Epithelial cell of esophagus (primary cell): Measurements from ENCODE around the gene MICA.

Experiments used
- DNase-seq: peaks from one replicate; pipeline ENCODE4 v3.0.0; 2010; ENCODE audit warnings: low read depth
- H3K4me3 ChIP-seq: 2 replicates; pipeline ENCODE4 v1.5.1; 2011; ENCODE audit warnings: mild to moderate bottlenecking, low read length, control low read depth
- TF ChIP-seq, protein P1 (sequence below): IDR thresholded peaks from 2 replicates; pipeline ENCODE4 v1.5.1; 2011; ENCODE audit warnings: low read depth, mild to moderate bottlenecking, low read length, control low read depth, inconsistent platforms; ENCODE audit not compliant: insufficient read depth; ENCODE audit errors: missing control alignments

MICA gene

DNA sequence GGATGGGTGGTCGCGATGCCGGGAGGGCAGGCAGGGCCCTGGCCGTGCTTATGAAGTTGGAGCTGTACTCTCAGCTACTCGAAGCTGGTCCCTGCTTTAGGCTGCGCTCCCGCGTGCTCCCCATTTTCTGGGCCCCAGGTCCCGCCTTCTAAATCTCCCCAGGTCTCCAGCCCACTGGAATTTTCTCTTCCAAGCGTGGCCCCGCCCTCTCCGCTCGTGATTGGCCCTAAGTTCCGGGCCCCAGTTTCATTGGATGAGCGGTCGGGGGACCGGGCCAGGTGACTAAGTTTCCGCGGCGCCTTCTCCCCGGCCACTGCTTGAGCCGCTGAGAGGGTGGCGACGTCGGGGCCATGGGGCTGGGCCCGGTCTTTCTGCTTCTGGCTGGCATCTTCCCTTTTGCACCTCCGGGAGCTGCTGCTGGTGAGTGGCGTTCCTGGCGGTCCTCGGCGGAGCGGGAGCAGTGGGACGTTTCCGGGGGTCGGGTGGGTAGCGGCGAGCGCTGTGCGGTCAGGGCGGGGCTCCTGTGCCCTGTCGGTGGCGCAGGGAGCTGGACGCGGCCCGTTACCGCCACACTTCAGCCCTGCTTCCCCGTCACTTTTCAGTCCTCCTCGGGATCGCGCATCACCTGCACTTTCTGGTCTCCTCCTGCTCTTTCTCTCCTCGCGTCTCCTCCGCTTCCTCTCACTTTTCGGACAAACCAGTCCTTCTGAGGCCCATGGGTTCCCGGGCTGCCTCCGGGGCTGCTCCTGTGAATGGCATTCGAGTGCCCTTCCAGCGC, at the start of gene MICA:
TSS of gene MICA (plus strand) at position 313 of the 778 bp plus-strand sequence. CDS start at position 351, 38 bp downstream.
- H3K4me3 ChIP-seq: peak within 1 kb of the TSS; percentile 76
- DNase-seq: peak; percentile 96
- TF ChIP-seq, protein P1, sequence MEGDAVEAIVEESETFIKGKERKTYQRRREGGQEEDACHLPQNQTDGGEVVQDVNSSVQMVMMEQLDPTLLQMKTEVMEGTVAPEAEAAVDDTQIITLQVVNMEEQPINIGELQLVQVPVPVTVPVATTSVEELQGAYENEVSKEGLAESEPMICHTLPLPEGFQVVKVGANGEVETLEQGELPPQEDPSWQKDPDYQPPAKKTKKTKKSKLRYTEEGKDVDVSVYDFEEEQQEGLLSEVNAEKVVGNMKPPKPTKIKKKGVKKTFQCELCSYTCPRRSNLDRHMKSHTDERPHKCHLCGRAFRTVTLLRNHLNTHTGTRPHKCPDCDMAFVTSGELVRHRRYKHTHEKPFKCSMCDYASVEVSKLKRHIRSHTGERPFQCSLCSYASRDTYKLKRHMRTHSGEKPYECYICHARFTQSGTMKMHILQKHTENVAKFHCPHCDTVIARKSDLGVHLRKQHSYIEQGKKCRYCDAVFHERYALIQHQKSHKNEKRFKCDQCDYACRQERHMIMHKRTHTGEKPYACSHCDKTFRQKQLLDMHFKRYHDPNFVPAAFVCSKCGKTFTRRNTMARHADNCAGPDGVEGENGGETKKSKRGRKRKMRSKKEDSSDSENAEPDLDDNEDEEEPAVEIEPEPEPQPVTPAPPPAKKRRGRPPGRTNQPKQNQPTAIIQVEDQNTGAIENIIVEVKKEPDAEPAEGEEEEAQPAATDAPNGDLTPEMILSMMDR: no peak

DNA sequence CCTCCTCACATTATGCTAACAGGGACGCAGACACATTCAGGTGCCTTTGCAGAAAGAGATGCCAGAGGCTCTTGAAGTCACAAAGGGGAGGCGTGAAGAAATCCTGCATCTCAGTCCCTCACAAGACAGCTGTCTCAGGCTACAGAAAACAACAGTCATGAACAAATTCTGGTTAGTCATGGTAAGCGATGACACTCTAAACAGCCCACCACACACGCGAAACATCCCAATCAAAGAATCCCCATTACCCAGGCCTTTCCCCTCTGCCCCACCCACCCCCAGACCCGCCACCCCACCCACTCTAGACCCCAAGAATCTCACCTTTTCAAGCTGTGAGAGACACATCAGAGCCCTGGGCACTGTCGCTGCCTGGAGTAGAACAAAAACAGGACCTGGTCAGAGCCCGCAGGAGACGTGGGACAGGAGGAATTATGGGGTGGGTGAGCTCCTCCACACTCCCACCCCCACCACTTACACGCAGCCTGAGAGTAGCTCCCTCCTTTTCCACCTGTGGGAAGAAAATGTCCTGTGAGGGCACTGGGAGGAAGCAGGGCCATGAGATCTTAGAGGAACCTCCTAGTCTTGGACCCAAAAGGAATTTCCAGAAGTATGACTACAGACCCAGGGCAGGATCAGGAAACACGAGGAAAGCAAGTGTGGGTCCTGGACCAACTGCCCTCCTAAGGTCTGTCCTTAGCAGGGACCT, 49.1 kb upstream of the MICA start:
- DNase-seq: no peak
- TF ChIP-seq, protein P1: no peak

DNA sequence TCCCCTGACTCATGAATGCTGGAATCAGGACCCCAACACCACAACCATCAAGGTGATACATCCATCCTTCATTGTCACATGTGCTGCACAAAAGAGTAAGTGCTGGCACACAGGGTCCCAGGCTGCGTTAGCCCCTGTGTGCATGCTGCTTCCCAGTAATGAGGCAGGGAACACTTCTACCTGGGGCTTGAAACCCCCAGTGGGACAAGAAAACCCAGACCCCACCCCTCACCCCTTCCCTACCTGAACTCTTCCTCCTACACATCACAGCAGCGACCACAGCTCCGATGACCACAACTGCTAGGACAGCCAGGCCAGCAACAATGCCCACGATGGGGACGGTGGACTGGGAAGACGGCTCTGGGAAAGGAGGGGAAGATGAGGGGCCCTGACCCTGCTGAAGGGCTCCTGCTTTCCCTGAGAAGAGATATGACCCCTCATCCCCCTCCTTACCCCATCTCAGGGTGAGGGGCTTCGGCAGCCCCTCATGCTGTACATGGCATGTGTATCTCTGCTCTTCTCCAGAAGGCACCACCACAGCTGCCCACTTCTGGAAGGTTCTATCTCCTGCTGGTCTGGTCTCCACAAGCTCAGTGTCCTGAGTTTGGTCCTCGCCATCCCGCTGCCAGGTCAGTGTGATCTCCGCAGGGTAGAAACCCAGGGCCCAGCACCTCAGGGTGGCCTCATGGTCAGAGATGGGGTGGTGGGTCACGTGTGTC, 48.4 kb upstream of the MICA start:
- no peak for DNase-seq
- H3K4me3 ChIP-seq: no peak overlapping the region

More for the DNA sequence above, 49.1 kb upstream of the MICA start:
- no peak overlapping the region for H3K4me3 ChIP-seq

DNA sequence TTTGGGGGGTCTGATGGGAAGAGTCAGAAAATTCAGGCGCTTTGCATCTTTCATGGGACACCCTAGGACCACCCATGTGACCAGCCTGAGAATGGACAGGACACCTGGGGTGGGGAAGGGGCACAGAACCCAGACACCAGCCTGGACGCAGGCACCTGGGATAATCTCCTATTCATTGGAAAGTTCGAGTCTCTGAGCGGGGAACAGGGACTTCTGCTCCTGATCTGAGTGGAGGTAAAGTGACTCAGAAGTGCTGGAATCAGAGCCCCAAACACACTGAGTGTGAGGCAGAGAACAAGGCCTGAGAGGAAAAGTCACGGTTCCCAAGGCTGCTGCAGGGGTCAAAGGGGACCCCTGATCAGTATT, 47.8 kb upstream of the MICA start:
- TF ChIP-seq, protein P1: no peak
- H3K4me3 ChIP-seq: no peak overlapping the region
- DNase-seq: no peak

More for the DNA sequence above, 48.4 kb upstream of the MICA start:
- TF ChIP-seq, protein P1: no peak

DNA sequence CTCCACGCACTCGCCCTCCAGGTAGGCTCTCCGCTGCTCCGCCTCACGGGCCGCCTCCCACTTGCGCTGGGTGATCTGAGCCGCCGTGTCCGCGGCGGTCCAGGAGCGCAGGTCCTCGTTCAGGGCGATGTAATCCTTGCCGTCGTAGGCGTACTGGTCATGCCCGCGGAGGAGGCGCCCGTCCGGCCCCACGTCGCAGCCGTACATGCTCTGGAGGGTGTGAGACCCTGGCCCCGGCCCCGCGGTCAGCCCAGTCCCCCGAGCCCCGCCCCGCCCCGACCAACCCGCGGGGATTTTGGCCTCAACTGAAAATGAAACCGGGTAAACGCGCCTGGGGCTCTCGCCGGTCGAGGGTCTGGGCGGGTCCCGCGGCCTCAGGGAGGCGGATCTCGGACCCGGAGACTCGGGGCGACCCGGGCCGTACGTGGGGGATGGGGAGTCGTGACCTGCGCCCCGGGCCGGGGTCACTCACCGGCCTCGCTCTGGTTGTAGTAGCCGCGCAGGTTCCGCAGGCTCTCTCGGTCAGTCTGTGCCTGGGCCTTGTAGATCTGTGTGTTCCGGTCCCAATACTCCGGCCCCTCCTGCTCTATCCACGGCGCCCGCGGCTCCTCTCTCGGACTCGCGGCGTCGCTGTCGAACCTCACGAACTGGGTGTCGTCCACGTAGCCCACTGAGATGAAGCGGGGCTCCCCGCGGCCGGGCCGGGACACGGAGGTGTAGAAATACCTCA, 47.0 kb upstream of the MICA start:
- TF ChIP-seq, protein P1: no peak
- peak overlapping the region; percentile 54 for H3K4me3 ChIP-seq
- no peak for DNase-seq

DNA sequence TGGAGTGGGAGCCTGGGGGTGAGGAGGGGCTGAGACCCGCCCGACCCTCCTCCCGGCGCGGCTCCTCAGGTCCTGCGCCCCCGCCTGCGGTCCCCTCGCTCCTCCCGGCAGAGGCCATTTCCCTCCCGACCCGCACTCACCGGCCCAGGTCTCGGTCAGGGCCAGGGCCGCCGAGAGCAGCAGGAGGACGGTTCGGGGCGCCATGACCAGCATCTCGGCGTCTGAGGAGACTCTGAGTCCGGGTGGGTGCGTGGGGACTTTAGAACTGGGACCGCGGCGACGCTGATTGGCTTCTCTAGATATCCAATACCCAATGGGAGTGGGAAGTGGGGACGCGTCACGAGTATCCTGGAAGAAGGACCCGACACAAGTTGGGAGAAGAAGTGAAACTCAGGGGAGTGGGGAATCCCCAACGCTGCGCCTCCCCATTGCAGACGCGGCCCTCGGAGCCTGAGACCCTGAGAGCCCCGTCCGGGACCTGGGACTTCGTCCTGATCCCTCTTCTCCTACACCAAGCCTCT, 46.4 kb upstream of the MICA start, which contains the start of gene HLA-B:
TSS of gene HLA-B (minus strand) at position 234 of the 521 bp plus-strand sequence. CDS start at position 213, 21 bp downstream.
- peak; percentile 87 for DNase-seq
- TF ChIP-seq, protein P1: no peak
- H3K4me3 ChIP-seq: peak within 1 kb of the TSS; percentile 54
